GM19238 (cell line): ENCODE results near the gene ANAPC16.
"Not testable (repeated sequence)": the region's sequence is repeated elsewhere in the genome, so short reads cannot be mapped to it uniquely, and the experiment has no call there.

Experiments used
- DNase-seq: peaks from one replicate; pipeline ENCODE4 v3.0.0; 2011; ENCODE audit warnings: low spot score; ENCODE audit not compliant: insufficient read length

Gene ANAPC16

DNA sequence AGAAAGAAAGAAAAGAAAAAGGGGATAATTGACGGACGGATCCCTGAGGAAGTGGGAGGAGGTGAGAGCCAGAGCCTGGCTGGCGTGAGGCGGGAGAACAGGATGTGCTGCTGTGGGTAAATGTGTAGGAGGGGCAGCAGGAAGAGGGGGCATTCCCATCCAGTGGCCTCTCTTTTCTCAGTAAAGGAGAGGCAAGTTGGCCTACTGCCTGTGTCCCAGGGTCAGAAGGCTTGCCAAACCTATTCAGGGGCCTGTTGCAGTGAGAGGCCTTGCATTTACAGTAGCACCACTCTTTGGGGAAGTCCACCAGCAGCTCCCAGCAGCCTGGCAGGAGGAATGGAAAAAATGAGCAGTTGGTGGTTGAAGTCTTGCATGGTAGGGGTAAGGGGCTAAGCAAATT, 26.9 kb downstream of the ANAPC16 start:
- DNase-seq, result no peak

DNA sequence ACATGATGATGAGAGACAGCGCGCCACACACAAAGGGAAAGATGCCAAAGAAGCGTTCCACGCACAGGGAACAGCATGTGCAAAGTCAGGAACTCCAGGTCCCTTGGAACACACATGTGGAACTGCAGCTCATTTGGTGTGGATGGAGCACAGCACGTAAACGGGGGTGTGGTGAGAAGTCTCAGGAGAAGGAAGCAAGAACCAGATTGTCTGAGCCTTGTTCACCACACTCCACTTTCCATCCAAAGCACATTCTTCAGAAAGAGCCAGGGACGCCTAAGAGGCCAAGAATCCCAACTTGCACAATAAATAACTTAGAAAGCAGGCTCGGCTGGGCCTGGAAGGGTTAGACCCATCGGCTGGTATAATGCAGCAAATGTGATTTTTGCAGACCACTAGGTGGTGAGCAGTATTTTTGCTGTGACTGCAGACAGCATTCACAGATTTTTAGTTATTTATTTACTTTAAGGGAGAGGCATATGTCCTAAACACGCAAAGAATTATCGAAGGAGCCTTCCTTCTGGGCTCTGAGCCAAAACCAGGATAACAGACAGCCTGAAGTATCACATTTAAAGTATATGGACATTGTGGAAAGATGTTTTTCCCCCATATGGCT, 28.1 kb downstream of the ANAPC16 start:
- DNase-seq, result no peak

DNA sequence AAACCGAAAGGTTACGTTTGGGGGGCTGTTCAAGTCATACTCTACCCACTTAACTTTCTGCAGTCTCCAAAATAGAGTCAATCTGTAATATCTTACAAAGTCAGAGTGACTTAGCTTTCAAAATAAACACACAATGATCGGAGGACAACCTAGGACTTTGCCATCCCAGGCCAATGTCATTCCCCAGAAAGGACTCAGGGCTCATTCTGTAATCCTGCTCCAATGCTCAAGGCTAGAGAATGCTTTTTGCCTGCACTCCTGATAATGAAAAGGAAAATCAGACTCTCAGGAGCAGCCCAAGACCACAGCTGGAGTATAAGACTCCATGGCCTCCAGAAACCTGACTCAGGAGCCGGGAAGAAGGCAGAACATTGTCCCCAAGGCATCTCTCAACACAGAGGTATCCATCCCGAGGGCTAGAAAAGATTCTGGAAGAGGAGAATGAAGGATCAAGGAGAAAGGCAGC, 28.8 kb downstream of the ANAPC16 start:
- no peak for DNase-seq

DNA sequence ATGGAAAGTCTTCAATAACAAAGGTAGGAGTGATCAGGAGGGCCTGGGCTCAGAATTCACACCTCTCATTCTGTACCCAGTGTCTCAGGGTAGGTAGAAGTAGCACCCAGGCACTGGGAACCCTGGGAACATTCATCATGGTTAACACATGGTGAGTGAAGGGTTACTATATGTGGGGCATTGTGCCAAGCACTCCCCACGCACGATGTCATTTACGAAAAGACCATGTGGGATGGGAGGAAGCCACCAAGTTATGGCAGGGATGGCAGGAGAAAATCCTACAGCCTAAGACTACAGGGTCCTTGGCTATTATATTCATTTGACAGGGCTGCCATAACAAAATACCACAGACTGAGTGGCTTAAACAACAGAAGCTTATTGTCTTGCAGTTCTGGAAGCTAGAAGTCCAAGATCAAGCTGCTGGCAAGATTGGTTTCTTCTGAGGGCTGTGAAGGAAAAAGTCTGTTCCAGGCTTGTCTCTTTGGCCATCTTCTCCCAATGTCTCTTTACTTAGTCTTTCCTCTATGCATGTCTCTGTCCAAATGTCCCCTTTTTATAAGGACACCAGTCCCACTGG, 30.2 kb downstream of the ANAPC16 start:
- DNase-seq, result no peak

DNA sequence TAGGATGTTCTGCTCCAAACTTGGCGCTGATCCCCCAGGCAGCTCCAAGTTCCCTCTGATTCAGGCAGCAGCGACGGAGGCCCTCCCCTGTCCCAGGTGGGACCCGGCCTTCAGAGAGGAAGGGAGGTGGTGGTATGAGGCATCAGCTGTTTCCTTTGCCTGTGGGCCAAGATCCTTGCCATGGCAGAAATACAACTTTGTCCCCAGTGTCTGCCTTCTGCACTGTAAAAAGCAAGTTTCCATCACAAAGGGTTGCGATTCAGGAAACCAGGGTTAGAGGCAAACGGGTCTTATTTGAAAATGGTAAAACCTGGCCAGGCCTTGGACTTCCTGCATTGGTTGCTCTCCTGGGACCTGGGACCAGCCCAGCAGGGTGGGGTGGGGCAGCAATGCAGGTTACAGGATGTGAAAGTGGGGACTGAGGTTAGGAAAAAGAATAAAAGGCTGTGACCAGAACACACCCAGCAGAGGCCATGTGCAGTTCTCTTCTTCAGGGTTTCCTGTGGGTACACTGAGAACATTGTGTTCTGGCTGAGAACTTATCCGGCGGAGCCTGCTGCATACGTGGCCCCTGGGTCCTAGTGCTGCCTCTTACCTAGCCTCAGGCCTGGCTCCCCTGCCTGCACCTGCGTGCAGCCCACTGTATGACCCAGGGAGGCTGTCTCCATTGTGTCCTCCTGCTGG, 32.8 kb downstream of the ANAPC16 start:
- peak; percentile 74 for DNase-seq

DNA sequence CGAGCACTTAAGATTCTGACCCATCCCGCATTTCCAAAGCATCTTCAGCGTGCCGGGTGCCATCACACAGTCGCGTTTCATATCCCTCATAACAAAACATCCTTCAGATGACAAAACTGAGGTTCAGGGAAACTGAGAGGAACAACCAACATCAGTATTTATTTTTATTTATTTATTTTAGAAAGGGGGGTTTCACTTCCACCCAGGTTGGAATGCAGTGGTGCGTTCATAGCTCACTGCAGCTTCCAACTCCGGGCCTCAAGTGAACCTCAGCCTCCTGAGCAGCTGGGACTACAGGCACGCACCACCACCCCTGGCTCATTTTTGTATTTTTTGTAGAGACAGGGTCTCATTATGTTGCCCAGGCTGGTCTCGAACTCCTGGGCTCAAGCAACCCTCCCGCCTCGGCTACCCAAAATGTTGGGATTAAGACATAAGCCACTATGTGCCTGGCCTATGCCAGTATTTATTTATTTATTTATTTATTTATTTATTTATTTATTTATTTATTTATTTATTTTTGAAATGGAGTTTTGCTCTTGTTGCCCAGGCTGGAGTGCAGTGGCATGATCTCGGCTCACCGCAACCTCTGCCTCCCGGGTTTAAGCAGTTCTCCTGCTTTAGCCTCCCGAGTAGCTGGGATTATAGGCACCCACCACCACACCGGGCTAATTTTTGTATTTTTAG, 33.5 kb downstream of the ANAPC16 start:
- not testable (repeated sequence) for DNase-seq

DNA sequence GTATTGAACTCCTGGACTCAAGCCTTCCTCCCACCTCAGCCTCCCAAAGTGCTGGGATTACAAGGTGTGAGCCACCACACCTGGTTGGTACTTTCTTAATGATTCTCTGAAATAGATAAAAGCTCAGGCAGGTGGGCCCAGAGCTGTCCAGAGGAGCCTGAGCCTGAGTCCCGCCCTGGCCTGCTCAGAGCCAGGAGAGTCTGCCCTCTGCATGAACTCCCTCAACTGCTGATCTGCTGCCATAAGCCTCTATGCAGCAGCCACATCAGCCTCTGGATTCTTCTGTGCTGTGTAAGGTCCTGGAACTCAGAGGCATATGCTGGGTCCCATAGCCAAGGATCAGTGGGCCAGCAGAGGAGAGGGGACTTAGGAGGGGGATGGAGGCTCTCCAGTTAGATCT, 34.9 kb downstream of the ANAPC16 start:
- no peak for DNase-seq

DNA sequence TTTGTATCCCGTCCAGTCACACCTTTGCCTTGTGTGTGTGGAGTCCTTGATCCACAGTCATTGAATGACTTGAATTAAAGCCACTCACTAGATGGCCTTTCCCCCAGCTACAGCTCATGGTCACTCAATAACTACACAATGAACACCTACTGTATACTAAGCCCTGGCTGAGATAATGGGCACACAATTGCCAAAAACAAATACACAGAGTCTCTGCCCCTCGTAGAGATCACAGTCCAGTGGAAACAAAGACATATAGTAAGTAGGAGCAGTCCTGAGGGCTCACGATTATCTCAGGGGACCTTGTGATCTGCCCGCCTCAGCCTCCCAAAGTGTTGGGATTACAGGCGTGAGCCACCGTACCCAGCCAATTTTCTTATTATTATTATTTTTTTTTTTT, 35.8 kb downstream of the ANAPC16 start:
- DNase-seq, result no peak

DNA sequence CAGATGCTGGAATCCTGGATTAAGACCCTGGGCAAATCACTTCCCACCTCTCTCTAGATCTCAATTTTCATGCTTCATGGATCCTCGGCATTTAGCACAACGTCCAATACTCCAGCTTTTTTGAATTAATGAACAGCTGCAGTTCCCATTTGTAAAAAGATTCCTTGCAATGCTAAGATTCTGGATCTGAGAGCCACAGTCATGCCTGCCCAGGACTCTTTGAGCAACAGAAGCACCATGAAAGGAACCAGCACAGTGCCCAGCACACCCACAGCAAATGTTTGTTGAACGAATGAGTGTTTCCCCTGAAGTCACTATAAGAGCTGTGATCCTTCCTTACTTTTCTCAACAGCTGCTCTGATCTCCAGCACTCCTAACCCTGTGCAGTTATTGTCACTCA, 37.2 kb downstream of the ANAPC16 start:
- no peak for DNase-seq

DNA sequence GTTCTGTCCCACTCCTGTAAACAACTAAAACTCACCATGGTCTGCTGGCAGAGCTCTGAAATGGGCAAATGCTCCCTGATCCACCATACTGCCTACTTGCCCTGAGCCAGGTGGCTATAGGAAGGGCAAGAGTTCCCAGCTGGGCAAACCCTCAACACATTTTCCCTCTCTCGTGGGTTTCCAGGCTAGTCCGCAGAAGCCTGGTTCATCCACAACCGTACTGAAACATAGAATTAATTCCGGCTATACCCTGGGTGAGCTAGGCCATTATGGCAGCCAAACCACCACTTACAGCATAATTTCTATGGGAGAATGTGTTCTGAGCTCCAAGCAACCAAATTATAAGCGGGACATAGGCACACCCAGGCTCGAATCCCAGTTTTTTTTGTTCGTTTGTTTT, 37.8 kb downstream of the ANAPC16 start:
- no peak for DNase-seq

DNA sequence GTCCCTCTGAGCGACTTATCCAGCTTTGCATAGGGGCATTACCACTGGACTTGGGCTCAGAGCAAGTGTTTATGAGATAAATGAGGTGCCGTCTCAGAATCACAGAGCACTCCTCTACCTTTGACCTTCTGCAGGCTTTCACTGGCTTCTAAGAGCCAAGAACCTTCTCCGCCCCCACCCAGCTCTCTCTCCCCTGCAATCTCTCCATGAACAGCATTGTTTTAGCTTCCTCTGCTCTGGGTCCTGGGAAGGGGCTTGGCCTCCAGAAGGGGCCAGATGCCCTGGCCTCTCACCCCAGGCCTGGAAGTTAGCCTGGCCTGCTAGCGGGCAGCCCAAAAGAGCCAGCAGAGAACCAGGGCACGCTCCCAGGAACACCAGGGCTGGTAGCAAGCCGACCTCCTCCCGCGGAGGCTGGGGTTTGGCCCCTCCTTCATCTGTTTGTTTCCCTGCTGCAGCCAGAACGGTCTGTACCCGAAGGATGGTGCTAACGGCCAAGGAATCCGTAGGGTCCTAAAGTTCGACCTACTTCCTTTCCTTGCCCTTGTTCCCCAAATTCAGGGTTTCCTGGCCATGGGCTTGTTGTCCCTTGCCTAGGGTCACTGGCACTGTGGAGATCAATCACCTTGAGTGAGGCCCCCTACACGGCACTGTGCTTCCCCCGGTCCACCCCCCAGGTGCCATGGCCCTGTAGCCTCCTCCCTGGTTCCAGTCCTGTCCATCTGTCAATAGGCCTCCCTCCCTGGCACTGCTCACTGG, 39.2 kb downstream of the ANAPC16 start:
- DNase-seq, result peak; percentile 45

DNA sequence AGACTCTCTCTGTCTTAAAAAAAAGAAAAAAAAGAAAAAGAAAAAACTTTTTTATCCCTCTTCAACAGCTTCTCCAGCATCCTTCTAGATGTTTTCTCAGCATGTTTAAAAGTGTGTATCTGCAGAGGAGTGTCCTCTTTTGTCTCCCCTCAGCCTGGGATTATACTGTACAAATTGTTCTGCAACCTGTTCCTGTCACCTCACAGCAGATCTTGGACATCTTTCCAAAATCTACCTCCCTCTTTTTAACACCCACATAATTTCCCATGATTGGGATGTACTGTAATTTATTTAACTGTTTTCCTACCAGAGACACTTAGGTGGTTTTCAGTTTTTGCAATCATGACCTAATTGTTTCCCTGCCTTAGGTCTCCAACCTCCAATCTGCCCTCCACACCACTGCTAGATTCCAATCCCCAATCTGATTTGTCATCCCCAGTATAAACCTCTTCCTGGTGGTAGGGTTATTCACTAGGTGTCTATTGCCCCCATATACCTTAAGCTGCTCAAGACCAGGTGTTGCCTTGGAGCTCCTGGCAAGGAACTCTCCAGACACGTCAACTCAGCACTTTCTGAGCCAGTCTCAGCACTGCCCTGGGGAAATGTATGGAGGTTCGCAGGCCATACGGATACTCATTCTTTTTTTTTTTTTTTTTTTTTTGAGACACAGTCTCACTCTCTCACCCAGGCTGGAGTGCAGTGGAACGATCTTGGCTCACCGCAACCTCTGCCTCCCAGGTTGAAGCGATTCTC, 40.3 kb downstream of the ANAPC16 start:
- DNase-seq, result no peak

DNA sequence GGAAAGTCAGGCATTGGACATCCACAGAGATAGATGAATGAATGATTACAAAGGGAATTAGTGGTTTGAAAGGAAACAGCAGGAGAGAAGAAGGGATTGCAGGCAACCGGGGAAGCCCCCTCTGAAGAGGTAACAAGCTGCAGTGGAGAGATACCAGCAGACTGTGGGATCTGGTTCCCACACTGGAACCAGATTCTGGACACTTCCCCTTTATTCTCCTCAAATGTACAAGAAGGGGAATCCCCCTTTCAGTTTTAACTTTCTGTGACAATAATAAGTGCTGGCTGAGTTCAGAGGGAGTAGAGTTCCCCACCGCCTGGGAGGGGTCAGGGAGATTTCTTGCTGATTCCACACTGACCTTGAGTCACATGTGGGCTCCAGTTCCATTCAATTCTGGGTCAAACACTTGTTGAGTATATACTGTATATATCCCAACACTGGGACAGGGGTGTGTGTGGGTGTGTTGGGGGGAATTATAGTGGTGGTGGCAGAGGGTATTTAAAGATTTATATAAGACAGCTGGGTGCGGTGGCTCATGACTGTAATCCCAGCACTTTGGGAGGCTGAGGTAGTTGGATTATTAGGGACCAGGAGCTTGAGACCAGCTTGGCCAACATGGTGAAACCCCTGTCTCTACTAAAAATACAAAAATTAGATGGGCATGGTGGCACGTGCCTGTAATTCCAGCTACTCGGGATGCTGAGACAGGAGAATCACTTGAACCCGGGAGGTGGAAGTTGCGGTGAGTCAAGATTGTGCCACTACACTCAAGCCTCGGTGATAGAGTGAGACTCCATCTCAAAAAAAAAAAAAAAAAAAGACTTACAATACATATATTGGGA, 41.5 kb downstream of the ANAPC16 start:
- no peak for DNase-seq

DNA sequence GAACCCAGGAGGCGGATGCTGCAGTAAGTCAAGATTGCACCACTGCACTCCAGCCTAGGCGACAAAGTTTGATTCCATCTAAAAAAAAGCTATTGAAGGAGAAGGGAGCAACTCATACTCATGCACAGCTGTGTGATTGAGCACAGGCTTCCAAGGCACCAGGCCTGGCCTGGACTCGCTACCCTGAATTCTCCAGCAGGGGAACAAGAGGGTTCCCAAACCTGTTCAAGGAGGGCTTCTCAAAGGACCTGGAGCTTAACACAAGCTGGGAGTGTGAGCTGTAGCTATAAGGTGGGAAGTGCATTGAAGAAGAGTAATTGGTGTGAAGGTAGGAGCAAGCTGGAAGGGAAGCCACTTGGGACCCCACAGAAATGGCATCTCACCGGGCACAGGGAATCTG, 42.8 kb downstream of the ANAPC16 start:
- no peak for DNase-seq

DNA sequence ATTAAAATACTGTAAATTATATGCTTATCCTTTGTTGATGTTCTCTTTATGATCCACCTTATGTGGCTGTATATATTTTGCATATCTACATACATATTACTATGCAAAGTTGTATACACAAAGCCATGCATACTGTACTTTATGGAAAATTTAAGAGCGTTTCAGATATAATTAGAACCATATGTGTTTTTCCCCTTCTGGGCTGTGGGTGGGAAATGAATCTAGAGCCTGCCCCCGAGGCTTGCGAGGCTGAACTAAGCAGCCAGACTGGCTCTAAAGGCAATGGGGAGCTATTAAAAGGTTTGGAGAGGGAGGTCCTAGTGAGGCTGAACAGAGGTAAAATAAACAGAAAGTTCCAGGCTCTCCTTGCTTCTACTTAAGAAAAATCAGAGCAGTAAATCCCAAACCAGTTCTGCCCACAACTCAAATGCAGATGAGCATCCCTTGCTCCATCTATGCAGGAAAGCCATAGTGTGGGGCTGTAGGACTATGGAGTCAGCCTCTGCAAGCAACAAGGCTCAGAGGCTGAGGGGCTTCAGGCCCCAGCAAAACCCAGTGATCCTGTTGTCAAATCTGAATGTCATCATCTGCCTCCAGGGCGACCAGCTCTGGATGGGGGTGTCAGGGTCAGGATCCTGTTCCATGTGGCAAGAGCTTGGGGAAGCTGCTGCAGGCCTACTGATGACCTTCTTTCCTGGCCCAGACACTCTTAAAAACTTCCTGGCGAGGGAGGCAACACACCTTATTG, 43.9 kb downstream of the ANAPC16 start:
- DNase-seq, result no peak

DNA sequence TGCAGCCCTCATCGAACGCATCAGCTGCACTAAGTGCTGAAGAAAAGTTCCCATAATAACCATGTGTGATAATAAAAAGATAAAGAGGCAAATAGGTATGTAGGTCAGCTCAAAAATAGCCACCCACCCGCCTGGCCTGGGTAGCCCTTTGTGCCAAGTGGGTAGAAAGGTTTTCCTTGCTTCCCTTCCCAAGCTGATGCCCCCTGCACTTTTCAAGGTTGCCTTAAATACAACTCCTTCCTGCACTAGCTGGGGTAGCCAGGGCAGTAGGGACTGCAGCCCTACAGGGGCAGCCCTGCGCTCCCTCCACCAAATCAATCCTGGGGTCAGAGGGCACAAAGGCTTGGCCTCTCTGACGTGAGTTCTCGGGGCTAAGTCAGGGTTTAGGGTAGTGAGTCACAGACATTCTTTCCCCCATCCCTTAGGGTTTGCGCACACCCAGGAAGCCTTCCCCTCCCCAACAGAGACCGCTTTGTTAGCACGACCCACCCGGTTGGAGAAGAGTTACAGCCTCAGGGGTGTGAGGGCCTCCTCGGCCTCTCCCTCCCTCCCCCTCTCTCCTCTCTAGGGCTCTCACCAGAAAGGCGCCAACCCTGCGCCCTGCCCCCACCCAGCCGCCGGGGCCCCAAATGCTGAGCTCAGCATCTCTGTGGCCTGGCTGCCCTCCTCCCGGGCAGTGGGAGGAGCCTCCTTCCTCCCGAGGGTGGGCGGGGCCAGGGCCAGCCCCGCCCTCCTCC, 44.6 kb downstream of the ANAPC16 start:
- no peak for DNase-seq

DNA sequence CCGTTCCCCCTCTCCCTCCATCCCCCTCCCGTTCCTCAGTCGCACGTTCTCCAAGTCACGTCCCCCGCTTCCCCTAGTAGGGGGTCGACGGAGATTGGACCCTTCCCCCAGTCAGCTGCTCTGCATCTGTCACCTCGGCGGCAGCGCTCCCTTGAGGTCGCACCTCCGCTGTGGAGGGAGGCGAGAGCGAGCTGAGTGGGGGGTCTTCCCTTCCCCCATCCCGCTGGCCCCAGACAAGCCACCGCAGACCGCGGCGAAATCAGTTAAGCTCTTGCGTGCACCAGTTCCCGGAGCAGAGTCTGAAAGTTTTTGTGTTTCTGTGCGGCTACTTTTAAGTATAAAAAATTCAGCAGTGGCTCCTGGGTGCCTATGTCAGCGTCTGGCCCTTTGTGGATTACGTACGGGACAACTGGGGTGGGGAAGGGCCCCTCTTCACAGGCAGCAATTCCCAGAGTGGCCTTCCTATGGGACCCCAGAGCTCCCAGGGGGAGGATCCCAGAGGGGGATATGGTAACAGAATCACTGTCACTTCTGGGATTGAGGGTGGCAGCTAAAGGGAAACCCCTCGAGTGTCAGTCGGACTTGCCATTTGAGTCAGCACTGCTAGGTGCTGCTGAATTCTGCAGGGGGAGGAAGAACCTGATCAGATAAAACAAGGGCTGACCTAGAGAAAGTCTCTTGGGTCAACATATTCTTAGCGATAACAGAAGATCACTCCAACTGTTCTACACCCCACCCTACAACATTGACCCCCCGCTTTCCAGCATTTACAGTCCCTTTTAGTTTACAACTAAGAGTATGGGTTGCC, 45.4 kb downstream of the ANAPC16 start:
- peak; percentile 68 for DNase-seq
